Inflammatory macrophage (primary cell): ENCODE measurements around the gene FRMD5.
A peak's percentile ranks its signal among the peaks of the same experiment; 100 is the strongest.
"Not testable (repeated sequence)": the region's sequence is repeated elsewhere in the genome, so short reads cannot be mapped to it uniquely, and the experiment has no call there.

Source experiments
- DNase-seq, 2 donors: peaks; one replicate each; pipeline ENCODE4 v3.0.0-alpha.2; 2020 to 2022
- total RNA-seq, 18 experiments: gene quantifications; one replicate each; lab custom pipeline; 2026; ENCODE audit warnings: mixed read lengths in 6 of 18, inconsistent platforms in 2 of 18; lab: John Stamatoyannopoulos, UW

FRMD5 gene
- 0 to 0.25 (median 0) reads per million in 18 experiments for total RNA-seq

- DNase-seq = peak; percentile 69 to 83
These were observed at the start of gene FRMD5 for GRCh38 chr15:44195151-44195740. TSS of gene FRMD5 (minus strand) at chr15:44195271.

GRCh38 chr15:44243829-44244228, 48.8 kb upstream of the FRMD5 start:
- no peak for DNase-seq

DNA sequence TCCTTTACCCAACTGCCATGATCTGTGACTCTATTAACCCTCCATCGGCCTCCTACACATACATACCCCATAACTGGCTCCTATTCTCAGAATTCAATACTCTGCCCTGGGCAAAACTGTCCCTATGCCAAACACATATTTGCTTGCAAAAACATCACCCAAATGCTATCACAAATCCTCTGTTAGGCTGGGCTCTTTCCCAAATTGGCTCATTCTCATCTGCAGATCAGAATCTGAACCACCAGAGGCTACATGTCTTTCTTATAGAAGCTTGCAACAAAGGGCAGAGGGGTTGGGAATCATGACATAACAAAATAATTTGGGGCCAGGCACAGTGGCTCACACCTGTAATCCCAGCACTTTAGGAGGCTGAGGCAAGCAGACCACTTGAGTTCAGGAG, 48.1 kb upstream of the FRMD5 start:
- no peak for DNase-seq

- DNase-seq = no peak
These were observed 36.8 kb upstream of the FRMD5 start for GRCh38 chr15:44231842-44232241.

GRCh38 chr15:44229301-44229700, 34.2 kb upstream of the FRMD5 start:
- not testable (repeated sequence) for DNase-seq

- DNase-seq = no peak
These were observed 32.5 kb upstream of the FRMD5 start for GRCh38 chr15:44227584-44227983.

- DNase-seq = not testable (repeated sequence)
These were observed 31.9 kb upstream of the FRMD5 start for GRCh38 chr15:44227001-44227400.

DNA sequence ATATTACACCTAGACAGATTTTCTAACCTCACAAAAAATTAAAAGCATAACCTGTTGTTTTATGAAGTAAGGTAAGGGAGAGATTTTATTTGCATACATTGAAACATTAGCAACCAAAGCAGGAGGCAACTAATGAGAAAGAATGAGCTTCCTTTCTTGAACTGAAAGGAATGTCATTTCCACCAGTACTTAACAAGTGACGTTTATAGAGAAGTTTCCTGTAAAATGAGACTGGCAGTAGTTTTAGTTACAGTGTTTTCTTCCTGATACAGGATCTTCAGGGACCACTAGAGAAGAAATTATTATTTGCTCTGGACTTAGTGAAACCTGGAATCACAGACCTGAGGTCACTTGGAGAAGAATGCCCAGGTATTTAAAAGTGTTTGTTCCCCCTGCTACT, 27.4 kb upstream of the FRMD5 start:
- DNase-seq = no peak

GRCh38 chr15:44219073-44219472, 24.0 kb upstream of the FRMD5 start:
- no peak for DNase-seq

DNA sequence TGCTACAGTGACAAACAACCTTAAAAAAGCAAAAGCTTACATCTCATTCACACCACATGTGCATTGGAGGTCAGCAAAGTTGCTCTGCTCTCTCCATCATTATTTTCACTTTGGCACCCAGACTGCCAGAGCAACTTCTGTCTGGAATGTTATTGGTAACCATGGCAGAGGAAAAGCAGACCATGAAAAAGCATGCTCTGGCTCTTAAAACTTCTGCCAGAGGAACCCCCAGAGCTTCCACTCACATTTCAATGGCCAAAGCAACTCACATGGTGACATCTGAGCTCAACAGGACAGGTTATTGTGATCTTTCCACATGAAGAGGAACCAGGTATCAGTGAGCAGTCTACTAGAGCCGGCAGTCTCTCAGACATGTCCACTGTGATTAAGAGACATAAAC, 21.9 kb upstream of the FRMD5 start:
- DNase-seq = no peak

DNA sequence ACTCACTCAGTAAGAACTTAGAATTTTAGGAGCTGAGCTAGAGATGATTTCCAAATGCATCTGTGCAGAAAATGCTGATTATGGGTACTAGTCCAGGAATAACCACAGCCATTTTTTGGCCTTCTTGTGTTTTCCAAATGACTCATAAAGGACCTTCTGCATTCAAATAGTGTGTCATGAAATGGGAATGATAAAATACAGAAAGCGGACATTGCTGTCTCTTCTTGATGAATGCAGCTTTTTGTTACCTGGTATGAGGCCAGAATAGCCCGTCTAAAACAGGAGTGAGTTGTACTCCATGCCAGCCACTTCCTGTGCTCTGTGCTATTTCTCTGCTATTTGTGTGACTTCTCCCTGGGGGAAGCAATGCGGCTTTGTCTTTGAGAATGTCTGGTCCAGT, 20.5 kb upstream of the FRMD5 start:
- DNase-seq = no peak

- DNase-seq = no peak
These were observed 13.9 kb upstream of the FRMD5 start for GRCh38 chr15:44208956-44209355.

GRCh38 chr15:44207643-44208042, 12.6 kb upstream of the FRMD5 start:
- no peak for DNase-seq

GRCh38 chr15:44199393-44199792, 4.3 kb upstream of the FRMD5 start:
- DNase-seq = no peak

- DNase-seq = no peak
These were observed 534 bp downstream of the FRMD5 start for GRCh38 chr15:44194323-44195150.

GRCh38 chr15:44193651-44194322, 1.3 kb downstream of the FRMD5 start:
- DNase-seq = no peak

GRCh38 chr15:44188795-44189194, 6.3 kb downstream of the FRMD5 start:
- no peak for DNase-seq

- DNase-seq = no peak
These were observed 8.4 kb downstream of the FRMD5 start for GRCh38 chr15:44186705-44187104.

GRCh38 chr15:44183363-44183762, 11.7 kb downstream of the FRMD5 start:
- no peak for DNase-seq

DNA sequence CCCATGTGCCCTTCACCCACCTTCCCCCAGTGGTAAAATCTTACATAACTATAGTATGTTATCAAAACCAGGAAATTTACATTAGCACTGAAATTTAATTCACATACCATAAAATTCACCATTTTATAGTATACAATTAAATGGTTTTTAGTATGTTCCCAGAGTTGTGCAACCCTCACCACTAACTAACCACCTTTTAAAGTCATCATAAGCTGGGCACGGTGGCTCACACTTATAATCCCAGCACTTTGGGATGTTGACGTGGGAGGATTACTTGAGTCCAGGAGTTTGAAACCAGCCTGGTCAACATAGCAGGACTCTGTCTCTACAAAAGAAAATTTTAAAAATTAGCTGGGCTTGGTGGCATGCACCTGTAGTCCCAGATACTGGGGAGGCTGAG, 13.7 kb downstream of the FRMD5 start:
- DNase-seq = no peak

DNA sequence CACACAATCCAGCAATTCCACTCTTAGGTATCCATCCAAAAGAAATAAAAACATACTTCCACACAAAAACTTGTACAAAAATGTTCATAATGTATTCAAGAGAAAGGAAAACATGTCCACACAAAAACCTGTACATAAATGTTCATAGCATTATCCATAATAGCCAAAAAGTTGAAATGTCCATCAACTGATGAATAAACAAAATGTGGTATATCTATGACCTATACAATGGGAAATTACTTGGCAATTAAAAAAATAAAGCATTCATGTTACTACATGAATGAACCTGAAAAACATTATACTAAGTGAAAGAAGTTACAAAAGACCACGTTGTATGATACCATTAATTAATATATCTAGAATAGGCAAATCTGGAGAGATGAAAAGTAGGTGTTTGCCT, 17.9 kb downstream of the FRMD5 start:
- no peak for DNase-seq

GRCh38 chr15:44173813-44174212, 21.3 kb downstream of the FRMD5 start:
- no peak for DNase-seq

- DNase-seq = no peak
These were observed 31.7 kb downstream of the FRMD5 start for GRCh38 chr15:44163370-44163769.

- no peak for DNase-seq
These were observed 34.3 kb downstream of the FRMD5 start for GRCh38 chr15:44160796-44161195.
